CD4-positive, alpha-beta T cell treated with Interleukin-17A for 1 hour (primary cell): ENCODE results near the gene LONRF2.

Experiments used
- DNase-seq: peaks from one replicate; pipeline ENCODE4 v3.0.0-alpha.2; 2020

Gene LONRF2

DNA sequence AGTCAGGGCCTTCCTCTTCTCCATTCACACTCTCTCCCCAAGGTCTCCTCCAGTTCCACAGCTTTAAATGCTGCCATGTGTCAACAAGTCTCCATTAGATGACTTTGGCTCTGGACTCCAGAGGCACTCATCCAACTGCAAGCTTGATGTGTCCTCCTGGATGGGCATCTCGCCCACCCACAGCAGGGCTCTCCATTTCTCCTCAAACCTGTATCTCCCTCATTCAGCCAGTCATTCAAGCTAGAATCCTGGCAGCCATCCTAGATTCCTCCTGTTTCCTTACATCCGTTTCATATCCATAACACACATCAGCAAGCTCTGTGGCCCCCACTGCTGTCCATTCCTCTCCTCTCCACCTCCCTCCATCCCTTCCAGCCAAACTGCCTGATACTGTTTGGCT is 91.5 kb downstream of the LONRF2 start:
- no peak for DNase-seq

DNA sequence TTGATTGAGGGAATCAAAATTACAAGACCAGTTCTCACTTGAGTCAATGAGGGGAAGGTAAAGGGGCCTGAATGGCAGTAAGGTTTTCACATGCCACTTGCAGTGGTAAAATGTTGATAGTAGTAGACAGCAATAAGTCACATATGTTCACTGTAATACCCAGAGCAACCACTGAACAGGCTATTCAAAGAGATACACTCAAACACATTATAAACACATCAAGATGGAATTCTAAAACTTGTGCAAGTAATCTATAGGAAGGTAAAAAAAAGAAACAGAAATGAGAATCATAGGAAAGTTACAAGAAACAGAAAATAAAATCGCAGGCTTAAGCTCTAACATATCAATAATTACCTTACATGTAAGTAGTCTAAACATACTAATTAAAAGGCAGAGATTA is 93.3 kb downstream of the LONRF2 start:
- no peak for DNase-seq

DNA sequence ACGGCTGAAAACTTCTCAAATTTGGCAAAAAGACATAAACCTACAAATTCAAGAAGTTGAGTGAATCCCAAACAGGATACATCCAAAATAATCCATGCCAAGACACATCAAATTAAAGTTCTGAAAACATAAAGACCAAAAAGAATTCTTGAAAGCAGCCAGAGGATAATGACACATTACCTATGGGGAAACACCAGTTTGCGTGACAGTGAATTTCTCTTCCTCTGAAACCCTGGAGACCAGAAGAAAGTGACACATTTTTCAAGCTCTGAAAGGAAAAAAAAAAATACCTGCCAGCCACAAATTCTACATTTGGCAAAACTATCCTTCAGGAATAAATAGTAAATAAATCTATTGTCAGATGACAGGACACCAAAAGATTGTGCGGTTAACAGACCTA is 93.9 kb downstream of the LONRF2 start:
- DNase-seq: no peak

DNA sequence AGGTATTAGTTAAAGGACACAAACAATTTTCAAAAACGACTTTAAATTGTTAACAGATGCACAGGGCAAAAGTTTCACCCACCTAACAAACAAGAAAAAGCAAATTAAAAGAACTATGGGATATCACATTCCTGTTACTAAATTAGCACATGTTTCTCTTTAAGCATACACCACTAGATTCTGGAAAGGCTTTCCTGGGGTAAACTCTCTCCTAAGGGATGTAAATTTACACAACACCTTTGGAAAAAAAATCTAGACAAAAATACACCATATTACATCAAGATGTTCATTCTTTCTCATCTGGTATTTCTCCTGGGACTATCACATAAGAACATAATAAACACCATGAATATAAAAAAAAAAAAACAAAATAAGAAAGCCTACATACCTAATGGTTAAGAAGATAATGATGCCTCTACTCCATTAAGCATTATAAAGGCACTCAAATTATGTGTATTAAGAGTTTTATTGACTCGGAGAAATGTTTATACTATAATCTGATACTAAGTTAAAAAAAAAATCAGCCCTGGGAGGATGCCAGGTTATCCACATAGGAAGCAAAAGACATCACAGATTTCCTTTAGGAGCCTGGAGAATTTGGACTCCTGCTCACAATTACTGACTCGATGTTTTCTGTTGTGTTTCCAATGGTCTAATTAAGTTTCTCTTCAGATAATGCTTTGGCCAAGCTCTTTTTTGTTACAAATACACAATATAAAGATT is 97.2 kb downstream of the LONRF2 start:
- no peak for DNase-seq

DNA sequence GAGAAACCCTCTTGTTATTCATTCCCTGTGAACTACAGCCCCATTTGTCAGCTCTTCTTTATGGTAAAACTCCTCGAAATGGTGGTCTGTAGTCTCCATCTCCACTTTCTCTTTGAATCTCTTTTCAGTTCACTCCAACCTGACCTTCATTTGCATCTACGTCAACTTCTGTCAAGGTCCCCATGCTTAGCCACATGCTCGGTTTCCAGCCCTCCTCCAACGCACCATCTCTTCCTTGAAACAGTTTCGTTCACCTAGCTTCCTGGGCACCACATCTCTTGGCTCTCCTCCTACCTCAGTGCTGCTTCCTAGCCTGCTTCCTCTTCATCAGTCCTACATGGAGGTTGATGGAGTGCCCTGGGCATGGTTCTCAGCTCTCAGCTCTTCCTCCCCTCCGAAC is 98.8 kb downstream of the LONRF2 start:
- no peak for DNase-seq
